H9 (cell line): ENCODE measurements around the gene SH2D2A. TPM values are rescaled to one million over a fixed set of nuclear protein-coding genes. Genes with fewer than 3 reads are reported as not detected.

Source experiments
- DNase-seq: peaks from one replicate; pipeline ENCODE4 v3.0.0-alpha.2; 2017
- H2AFZ ChIP-seq: one replicate; pipeline ENCODE4 v1.6.1; 2013; ENCODE audit warnings: mild to moderate bottlenecking, low read length, control low read depth, moderate library complexity
- H2AK5ac ChIP-seq: 2 replicates; pipeline ENCODE4 v1.6.1; 2013; ENCODE audit warnings: low read length, control low read depth, mixed read lengths; ENCODE audit not compliant: insufficient read length
- H2BK120ac ChIP-seq: one replicate; pipeline ENCODE4 v1.6.1; 2013; ENCODE audit warnings: low read depth, mild to moderate bottlenecking, low read length, control low read depth, inconsistent platforms; ENCODE audit not compliant: poor library complexity, severe bottlenecking
- H2BK12ac ChIP-seq: 2 replicates; pipeline ENCODE4 v1.6.1; 2013; ENCODE audit warnings: low read length, control low read depth, mixed read lengths, low read depth; ENCODE audit not compliant: insufficient read length
- H2BK15ac ChIP-seq: 2 replicates; pipeline ENCODE4 v1.6.1; 2013; ENCODE audit warnings: low read depth, low read length, control low read depth
- H2BK20ac ChIP-seq: one replicate; pipeline ENCODE4 v1.6.1; 2013; ENCODE audit warnings: low read depth, mild to moderate bottlenecking, low read length, control low read depth, inconsistent platforms; ENCODE audit not compliant: poor library complexity, severe bottlenecking
- H2BK5ac ChIP-seq: 2 replicates; pipeline ENCODE4 v1.6.1; 2013; ENCODE audit warnings: low read length, control low read depth, mixed read lengths; ENCODE audit not compliant: insufficient read length
- H3K14ac ChIP-seq: 2 replicates; pipeline ENCODE4 v1.6.1; 2013; ENCODE audit warnings: low read length, control low read depth; ENCODE audit not compliant: insufficient read depth
- H3K18ac ChIP-seq: 2 replicates; pipeline ENCODE4 v1.6.1; 2013; ENCODE audit warnings: low read depth, mild to moderate bottlenecking, mixed read lengths, low read length, control low read depth; ENCODE audit not compliant: insufficient read length
- H3K23ac ChIP-seq: 2 replicates; pipeline ENCODE4 v1.6.1; 2013; ENCODE audit warnings: low read length, control low read depth, mixed read lengths, low read depth; ENCODE audit not compliant: insufficient read length
- H3K23me2 ChIP-seq: 2 replicates; pipeline ENCODE4 v1.6.1; 2013; ENCODE audit warnings: low read depth, mild to moderate bottlenecking, mixed read lengths, low read length, control low read depth; ENCODE audit not compliant: insufficient read length, poor library complexity, severe bottlenecking
- H3K27ac ChIP-seq: 2 replicates; pipeline ENCODE4 v1.5.1; 2013; ENCODE audit warnings: low read length, control low read depth, mixed read lengths, low read depth; ENCODE audit not compliant: insufficient read length
- H3K27me3 ChIP-seq: 2 replicates; pipeline ENCODE4 v1.6.1; 2013; ENCODE audit warnings: low read length, control low read depth, inconsistent platforms; ENCODE audit not compliant: insufficient read depth
- H3K4ac ChIP-seq: 2 replicates; pipeline ENCODE4 v1.6.1; 2013; ENCODE audit warnings: low read depth, mild to moderate bottlenecking, control low read depth, inconsistent platforms, low read length, moderate library complexity
- H3K4me1 ChIP-seq: 2 replicates; pipeline ENCODE4 v1.6.1; 2013; ENCODE audit warnings: low read length, control low read depth, inconsistent platforms; ENCODE audit not compliant: insufficient read depth
- H3K4me2 ChIP-seq: 2 replicates; pipeline ENCODE4 v1.6.1; 2013; ENCODE audit warnings: low read length, control low read depth, mixed read lengths; ENCODE audit not compliant: insufficient read length, insufficient read depth
- H3K56ac ChIP-seq: 2 replicates; pipeline ENCODE4 v1.6.1; 2013; ENCODE audit warnings: low read depth, mild to moderate bottlenecking, mixed read lengths, low read length, control low read depth; ENCODE audit not compliant: insufficient read length
- H3K79me1 ChIP-seq: 2 replicates; pipeline ENCODE4 v1.6.1; 2013; ENCODE audit warnings: low read depth, mild to moderate bottlenecking, moderate library complexity, low read length, control low read depth, inconsistent platforms; ENCODE audit not compliant: insufficient read depth, poor library complexity, severe bottlenecking
- H3K79me2 ChIP-seq: 2 replicates; pipeline ENCODE4 v1.6.1; 2013; ENCODE audit warnings: low read length, control low read depth, inconsistent platforms; ENCODE audit not compliant: insufficient read depth
- H3K9ac ChIP-seq: 2 replicates; pipeline ENCODE4 v1.6.1; 2013; ENCODE audit warnings: low read length, control low read depth, mixed read lengths; ENCODE audit not compliant: insufficient read length; ENCODE audit errors: extremely low read depth
- H3K9me3 ChIP-seq: one replicate; pipeline ENCODE4 v1.6.1; 2013; ENCODE audit warnings: low read depth, low read length, inconsistent platforms; ENCODE audit not compliant: control insufficient read depth
- H3T11ph ChIP-seq: one replicate; pipeline ENCODE4 v1.6.1; 2013; ENCODE audit warnings: mild to moderate bottlenecking, low read length, control low read depth, inconsistent platforms
- H4K20me1 ChIP-seq: one replicate; pipeline ENCODE4 v1.6.1; 2013; ENCODE audit not compliant: control insufficient read depth, insufficient read length, insufficient read depth
- H4K5ac ChIP-seq: 2 replicates; pipeline ENCODE4 v1.6.1; 2013; ENCODE audit warnings: low read depth, mild to moderate bottlenecking, mixed read lengths, low read length, control low read depth; ENCODE audit not compliant: insufficient read length
- H4K8ac ChIP-seq: replicated peaks from 2 replicates; pipeline ENCODE4 v1.6.1; 2013; ENCODE audit warnings: low read length, control low read depth, mixed read lengths, low read depth; ENCODE audit not compliant: insufficient read length
- H4K91ac ChIP-seq: 2 replicates; pipeline ENCODE4 v1.6.1; 2013; ENCODE audit warnings: low read depth, mild to moderate bottlenecking, moderate library complexity, mixed read lengths, low read length, control low read depth; ENCODE audit not compliant: insufficient read length
- H3K27ac Mint-ChIP-seq, 3 experiments: 2 replicates in 2 of 3; 3 replicates in 1 of 3; pipeline ENCODE4 v1.8.0; 2020 to 2021; ENCODE audit warnings: mixed read lengths in 3 of 3, mild to moderate bottlenecking in 1 of 3, moderate library complexity in 1 of 3
- H3K27me3 Mint-ChIP-seq: 2 replicates; pipeline ENCODE4 v1.8.0; 2021; ENCODE audit warnings: low read depth, mild to moderate bottlenecking, moderate library complexity, mixed read lengths
- H3K36me3 Mint-ChIP-seq, 3 experiments: 2 replicates in 2 of 3; 3 replicates in 1 of 3; pipeline ENCODE4 v1.8.0; 2020 to 2021; ENCODE audit warnings: low read depth in 3 of 3, mixed read lengths in 3 of 3; ENCODE audit not compliant: insufficient read depth in 1 of 3
- H3K4me1 Mint-ChIP-seq, 2 experiments: 2 replicates each; pipeline ENCODE4 v1.8.0; 2020; ENCODE audit warnings: mixed read lengths in 2 of 2
- H3K4me3 Mint-ChIP-seq, 2 experiments: 2 replicates in 1 of 2; 3 replicates in 1 of 2; pipeline ENCODE4 v1.8.0; 2020 to 2021; ENCODE audit warnings: mild to moderate bottlenecking in 2 of 2, mixed read lengths in 2 of 2, moderate library complexity in 1 of 2
- H3K9me3 Mint-ChIP-seq, 2 experiments: 2 replicates in 1 of 2; 3 replicates in 1 of 2; pipeline ENCODE4 v1.8.0; 2020; ENCODE audit warnings: mild to moderate bottlenecking in 2 of 2, mixed read lengths in 2 of 2, moderate library complexity in 1 of 2
- CTCF ChIP-seq: fragments of 200-600 bp; sonication (generic); conservative IDR thresholded peaks from 3 replicates; pipeline ENCODE4 v1.8.0; 2021; ENCODE audit warnings: antibody characterized with exemption, mild to moderate bottlenecking
- WGBS: extraction: QIAGEN DNeasy Blood & Tissue Kit; methylation state at CpG from one replicate; pipeline ENCODE4 v1.1.7; 2013; ENCODE audit warnings: missing lambda C conversion rate, low lambda C conversion rate, mixed read lengths; ENCODE audit not compliant: insufficient read length; ENCODE audit errors: extremely low coverage; 5-methylcytosine and 5-hydroxymethylcytosine counted together
- total RNA-seq: library from RNA; stranded (reverse); gene quantifications from 2 replicates; pipeline ENCODE4 v1.2.1, GENCODE V29; 2021

Gene SH2D2A
- total RNA-seq, 1 experiment from 2014 or later, result 2.0 TPM

GRCh38 chr1:156772222-156772621 lies 44.4 kb downstream of the SH2D2A start:
- no peak overlapping the region for H2AFZ ChIP-seq
- no peak overlapping the region for H3K4ac ChIP-seq
- no peaks in the 10 kb centered on the region for H3K9me3 ChIP-seq
- peaks cover 11% of the 10 kb centered on the region for H3K23me2 ChIP-seq
- no peak overlapping the region for H3K14ac ChIP-seq
- no peak overlapping the region for H4K91ac ChIP-seq
- no peak overlapping the region for H3K4me2 ChIP-seq
- H2BK15ac ChIP-seq, result no peak overlapping the region
- H2BK120ac ChIP-seq, result no peak overlapping the region
- H3K79me2 ChIP-seq, result peaks cover 43% of the 10 kb centered on the region
- no peak overlapping the region for H3K23ac ChIP-seq
- H3K56ac ChIP-seq, result no peak overlapping the region
- H3K18ac ChIP-seq, result no peak overlapping the region
- WGBS, result no CpG with 5 or more reads among the region's 3 CpGs
- no peak; the same call in 2 of the 3 replicates for TF ChIP-seq CTCF
- Mint-ChIP-seq H3K27me3 (no peaks in the 10 kb centered on the region), H3K9me3 (no peaks in the 10 kb centered on the region), H3K27ac (no peak overlapping the region), H3K4me1 (peaks cover 24 to 33% of the 10 kb centered on the region in 2 experiments), H3K4me3 (no peak overlapping the region), H3K36me3 (peaks cover 14 to 39% (median 30%) of the 10 kb centered on the region in 3 experiments)
- no peak overlapping the region for H4K8ac ChIP-seq
- no peak overlapping the region for H2BK20ac ChIP-seq
- H2BK5ac ChIP-seq, result no peak overlapping the region
- no peak overlapping the region for H2BK12ac ChIP-seq
- H3T11ph ChIP-seq, result no peak overlapping the region
- no peak for DNase-seq
- H3K9ac ChIP-seq, result no peak overlapping the region
- H3K79me1 ChIP-seq, result peaks cover 19% of the 10 kb centered on the region
- H2AK5ac ChIP-seq, result no peak overlapping the region
- H3K4me1 ChIP-seq, result no peaks in the 10 kb centered on the region
- H4K5ac ChIP-seq, result no peak overlapping the region
- no peak overlapping the region for H3K27ac ChIP-seq
- no peaks in the 10 kb centered on the region for H4K20me1 ChIP-seq
- no peaks in the 10 kb centered on the region for H3K27me3 ChIP-seq
